GM12801 (cell line): Measurements from ENCODE around the gene GRIK5.

ENCODE experiments used
- TF ChIP-seq, protein P1 (sequence below): IDR thresholded peaks from one replicate; pipeline ENCODE4 v1.5.1; 2011; ENCODE audit warnings: control low read depth; ENCODE audit not compliant: insufficient read length; ENCODE audit errors: extremely low read depth

GRIK5 gene

GRCh38 chr19:42017040-42017439, 53.0 kb downstream of the GRIK5 start:
- TF ChIP-seq, protein P1, sequence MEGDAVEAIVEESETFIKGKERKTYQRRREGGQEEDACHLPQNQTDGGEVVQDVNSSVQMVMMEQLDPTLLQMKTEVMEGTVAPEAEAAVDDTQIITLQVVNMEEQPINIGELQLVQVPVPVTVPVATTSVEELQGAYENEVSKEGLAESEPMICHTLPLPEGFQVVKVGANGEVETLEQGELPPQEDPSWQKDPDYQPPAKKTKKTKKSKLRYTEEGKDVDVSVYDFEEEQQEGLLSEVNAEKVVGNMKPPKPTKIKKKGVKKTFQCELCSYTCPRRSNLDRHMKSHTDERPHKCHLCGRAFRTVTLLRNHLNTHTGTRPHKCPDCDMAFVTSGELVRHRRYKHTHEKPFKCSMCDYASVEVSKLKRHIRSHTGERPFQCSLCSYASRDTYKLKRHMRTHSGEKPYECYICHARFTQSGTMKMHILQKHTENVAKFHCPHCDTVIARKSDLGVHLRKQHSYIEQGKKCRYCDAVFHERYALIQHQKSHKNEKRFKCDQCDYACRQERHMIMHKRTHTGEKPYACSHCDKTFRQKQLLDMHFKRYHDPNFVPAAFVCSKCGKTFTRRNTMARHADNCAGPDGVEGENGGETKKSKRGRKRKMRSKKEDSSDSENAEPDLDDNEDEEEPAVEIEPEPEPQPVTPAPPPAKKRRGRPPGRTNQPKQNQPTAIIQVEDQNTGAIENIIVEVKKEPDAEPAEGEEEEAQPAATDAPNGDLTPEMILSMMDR = no peak

DNA sequence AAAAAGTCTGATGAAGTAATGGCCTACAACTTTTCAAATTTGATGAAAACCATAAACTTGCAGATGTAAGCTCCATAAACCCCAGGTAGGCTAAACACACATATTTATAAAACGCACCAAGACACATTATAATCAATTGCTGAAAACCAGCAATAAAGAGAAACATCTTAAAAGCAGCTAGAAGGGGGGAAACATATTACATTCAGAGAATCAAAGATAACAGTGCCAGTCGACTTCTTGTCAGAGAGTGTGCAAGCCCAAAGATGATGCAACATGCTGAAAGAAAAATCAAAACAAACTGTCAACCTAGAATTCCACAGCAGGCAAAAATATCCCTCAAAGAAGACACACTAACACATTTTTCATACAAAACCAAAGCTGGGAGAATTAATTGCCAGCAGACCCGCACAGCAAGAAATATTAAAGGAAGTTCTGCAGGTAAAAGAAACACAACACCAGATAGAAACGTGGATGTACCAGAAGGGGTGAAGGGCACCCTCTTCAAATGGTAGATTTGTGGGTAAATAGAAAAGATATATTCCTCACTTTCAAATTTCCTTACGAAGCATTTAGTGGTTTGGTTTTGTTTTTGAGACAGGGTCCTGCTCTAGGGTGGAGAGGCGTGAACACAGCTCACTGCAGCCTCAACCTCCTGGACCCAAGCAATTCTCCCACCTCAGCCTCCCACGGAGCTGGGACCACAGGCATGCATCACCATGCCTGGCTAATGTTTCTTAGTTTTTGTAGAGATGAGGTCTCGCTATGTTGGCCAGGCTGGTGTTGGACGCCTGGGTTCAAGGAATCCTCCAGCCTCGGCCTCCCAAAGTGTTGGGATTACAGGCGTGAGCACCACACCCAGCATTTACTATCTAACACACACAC, 59.5 kb downstream of the GRIK5 start:
- TF ChIP-seq, protein P1 = no peak

DNA sequence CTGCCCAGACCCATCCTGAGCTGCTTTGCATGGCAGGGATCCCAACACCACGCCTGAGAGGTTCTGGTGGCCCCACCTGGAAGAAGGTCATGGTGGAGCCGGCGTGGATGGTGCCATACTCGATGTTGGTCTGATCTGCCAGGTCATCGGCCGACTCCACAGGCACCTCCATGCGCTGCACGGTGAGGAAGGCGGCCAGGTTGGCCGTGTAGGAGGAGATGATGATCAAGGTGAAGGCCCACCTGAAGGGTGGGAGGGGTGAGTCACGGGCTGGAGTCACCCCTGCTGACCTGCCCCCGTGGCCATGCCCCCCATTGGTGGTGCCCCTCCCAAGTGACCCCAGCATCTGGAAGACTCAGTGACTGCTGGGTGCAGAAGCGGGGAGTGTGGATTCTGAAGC, 63.4 kb downstream of the GRIK5 start:
- TF ChIP-seq, protein P1 = no peak

- TF ChIP-seq, protein P1 = no peak
Observed at GRCh38 chr19:42005504-42005903, 64.5 kb downstream of the GRIK5 start.

DNA sequence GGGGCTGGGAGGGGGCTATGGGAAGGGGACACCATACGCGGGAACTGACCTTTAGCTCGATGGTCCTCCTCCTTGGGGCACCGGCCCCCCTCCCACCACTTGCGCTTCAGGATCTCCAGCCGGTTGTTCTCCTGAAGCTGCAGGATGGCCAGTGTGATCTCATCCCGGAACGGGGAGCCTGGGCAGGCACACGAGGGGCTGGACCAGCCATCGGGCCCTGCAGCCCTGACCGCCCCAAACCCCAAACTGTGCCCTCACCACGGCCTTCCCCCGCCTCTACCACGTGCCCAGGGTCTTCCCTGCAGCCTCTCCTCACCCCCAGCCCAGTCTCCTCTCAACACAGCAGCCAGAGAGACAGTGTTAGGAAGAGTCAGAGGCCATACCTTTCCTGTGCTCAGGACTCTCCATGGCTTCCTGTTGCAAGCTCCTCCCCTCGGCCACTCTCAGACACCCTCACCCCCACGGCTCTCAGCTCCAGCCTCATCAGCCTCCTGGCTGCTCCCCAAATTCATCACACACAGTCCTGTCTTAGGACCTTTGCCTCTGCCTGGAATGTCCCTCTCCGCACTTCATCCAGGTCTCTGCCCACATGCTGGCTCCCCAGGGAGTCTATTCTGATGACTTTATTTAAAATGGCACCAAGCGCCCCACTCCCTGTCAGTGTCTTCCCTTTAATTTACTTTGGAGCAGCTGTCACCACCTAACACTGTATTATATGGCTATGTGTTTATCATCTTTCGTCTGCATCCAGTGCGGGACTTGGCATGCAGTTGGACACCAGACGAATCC, 66.3 kb downstream of the GRIK5 start:
- TF ChIP-seq, protein P1 = no peak

GRCh38 chr19:41999878-42000208, 70.2 kb downstream of the GRIK5 start:
- TF ChIP-seq, protein P1 = no peak

DNA sequence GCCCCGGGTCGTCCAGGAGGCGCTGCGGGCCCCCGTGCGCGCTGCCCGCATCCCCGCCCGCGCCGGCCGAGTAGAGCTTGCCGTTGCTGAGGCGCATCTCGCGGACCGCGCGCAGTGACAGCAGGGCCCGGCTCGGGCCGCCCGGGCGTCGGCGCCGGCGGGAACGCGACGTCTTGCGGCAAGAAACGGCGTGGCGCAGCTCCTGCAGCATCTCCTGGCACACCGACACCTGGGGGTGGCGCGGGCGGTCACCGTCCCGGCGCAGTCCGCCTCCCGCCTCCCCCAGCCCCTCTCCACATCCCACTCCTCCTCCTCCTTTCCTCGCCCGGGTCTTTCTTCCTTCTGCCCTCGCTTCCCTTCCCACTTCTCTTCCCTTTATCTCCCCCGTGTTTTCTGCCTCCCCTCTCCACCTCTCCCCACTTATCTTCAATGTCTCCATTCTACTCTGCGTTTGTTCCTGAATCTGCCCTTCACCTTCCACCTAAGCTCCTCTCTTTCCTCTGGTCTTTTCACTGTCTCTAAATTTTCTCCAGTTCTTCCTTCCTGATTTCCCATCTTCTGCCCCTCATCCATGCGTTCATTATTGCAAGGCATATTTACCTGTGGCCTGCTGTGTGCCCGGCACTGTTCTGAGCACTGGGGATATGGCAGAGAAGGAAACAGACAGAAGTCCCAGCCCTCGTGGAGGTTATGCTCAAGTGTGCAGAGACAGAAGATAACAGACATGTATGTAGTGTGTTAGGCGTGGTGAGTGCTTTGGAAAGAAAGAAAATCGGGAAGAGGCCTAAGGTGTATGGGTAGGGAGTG, 70.7 kb downstream of the GRIK5 start:
- TF ChIP-seq, protein P1 = no peak
